ENCODE results near the gene B4GALNT4.

- TF ChIP-seq ZFP36 (IDR thresholded peaks at IDR 0.05; ENCODE audit: borderline replicate concordance, partially characterized antibody) (no peak), JUN (IDR thresholded peaks at IDR 0.05) (no peak), CHD2 (IDR thresholded peaks at IDR 0.05; ENCODE audit: low read length, partially characterized antibody) (no peak), USF2 (IDR thresholded peaks at IDR 0.05) (no peak), EHMT2 (IDR thresholded peaks at IDR 0.05; ENCODE audit: low read depth) (no peak), SMC3 (IDR thresholded peaks at IDR 0.05) (no peak)
- TF ChIP-seq, protein P1, sequence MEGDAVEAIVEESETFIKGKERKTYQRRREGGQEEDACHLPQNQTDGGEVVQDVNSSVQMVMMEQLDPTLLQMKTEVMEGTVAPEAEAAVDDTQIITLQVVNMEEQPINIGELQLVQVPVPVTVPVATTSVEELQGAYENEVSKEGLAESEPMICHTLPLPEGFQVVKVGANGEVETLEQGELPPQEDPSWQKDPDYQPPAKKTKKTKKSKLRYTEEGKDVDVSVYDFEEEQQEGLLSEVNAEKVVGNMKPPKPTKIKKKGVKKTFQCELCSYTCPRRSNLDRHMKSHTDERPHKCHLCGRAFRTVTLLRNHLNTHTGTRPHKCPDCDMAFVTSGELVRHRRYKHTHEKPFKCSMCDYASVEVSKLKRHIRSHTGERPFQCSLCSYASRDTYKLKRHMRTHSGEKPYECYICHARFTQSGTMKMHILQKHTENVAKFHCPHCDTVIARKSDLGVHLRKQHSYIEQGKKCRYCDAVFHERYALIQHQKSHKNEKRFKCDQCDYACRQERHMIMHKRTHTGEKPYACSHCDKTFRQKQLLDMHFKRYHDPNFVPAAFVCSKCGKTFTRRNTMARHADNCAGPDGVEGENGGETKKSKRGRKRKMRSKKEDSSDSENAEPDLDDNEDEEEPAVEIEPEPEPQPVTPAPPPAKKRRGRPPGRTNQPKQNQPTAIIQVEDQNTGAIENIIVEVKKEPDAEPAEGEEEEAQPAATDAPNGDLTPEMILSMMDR (IDR thresholded peaks at IDR 0.05) = no peak
Measured at GRCh38 chr11:399731-400211, 30.5 kb downstream of the B4GALNT4 start.
